Colonic mucosa (tissue), 4 donors: ENCODE data around the gene CACNA1D. TPM values are rescaled to one million over a fixed set of nuclear protein-coding genes. Genes with fewer than 3 reads are reported as not detected.

Experiments
- DNase-seq: peaks from one replicate; pipeline ENCODE4 v3.0.0-alpha.2; 2020
- H3K27ac ChIP-seq: fragments of 200-600 bp; one replicate; pipeline ENCODE4 v1.8.0; 2021
- H3K27me3 ChIP-seq: fragments of 200-600 bp; one replicate; pipeline ENCODE4 v1.8.0; 2021
- H3K36me3 ChIP-seq: fragments of 200-600 bp; one replicate; pipeline ENCODE4 v1.8.0; 2021
- H3K4me1 ChIP-seq: fragments of 200-600 bp; one replicate; pipeline ENCODE4 v1.8.0; 2021; ENCODE audit warnings: mild to moderate bottlenecking
- H3K4me3 ChIP-seq: fragments of 200-600 bp; one replicate; pipeline ENCODE4 v1.8.0; 2021
- H3K9ac ChIP-seq, 2 donors: one replicate each; pipeline ENCODE4 v1.7.0; 2013; ENCODE audit warnings: control low read depth in 2 of 2, low read depth in 2 of 2, low read length in 2 of 2
- H3K9me3 ChIP-seq: fragments of 200-600 bp; one replicate; pipeline ENCODE4 v1.8.0; 2021
- intact Hi-C: fragments of 100-400 bp; cut with DNase I; formaldehyde crosslinking; loops from one replicate; pipeline ENCODE4 v1.14.1; 2022
- total RNA-seq, 2 donors: library from RNA; stranded (reverse); fragmentation: NEBNext Ultra II Directional in 1 of 2; extraction: Animal tissue kit (Norgen Biotek cat#: 25700) in 1 of 2; gene quantifications; one replicate each; pipeline ENCODE4 v1.2.1, GENCODE V29; 2021
- TF ChIP-seq, protein P1 (sequence below): fragments of 200-600 bp; IDR thresholded peaks from one replicate; pipeline ENCODE4 v1.8.0; 2022; ENCODE audit warnings: antibody characterized with exemption, mild to moderate bottlenecking
- donor health status: healthy.
- donor health status: DM: no; HTN: no; CAD: no.
- donor health status: DM: no; HTN: no; CAD: no.

The CACNA1D gene
- total RNA-seq, 2 donors from 2014 or later = 9.6 to 17.1 TPM

DNA sequence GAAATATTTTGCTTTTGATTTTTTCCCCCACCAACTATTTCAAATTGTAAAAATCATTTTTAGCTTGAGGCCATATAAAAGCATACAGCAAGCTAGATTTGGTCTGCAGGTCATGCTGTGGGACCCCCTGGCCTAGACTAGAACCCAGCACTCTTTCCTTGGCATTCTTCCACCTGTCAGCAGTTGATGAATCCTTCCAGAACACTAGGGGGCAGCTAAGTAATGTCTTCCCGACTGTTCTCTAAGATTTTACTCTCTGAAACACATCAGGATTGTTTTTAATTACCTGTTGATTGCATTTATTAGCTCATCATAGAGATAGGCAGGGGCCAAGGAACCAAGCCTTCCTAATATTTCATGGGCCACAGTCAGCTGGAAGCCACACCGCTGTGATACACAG, 174.5 kb downstream of the CACNA1D start:
- H3K27me3 ChIP-seq = no peaks in the 10 kb centered on the region

DNA sequence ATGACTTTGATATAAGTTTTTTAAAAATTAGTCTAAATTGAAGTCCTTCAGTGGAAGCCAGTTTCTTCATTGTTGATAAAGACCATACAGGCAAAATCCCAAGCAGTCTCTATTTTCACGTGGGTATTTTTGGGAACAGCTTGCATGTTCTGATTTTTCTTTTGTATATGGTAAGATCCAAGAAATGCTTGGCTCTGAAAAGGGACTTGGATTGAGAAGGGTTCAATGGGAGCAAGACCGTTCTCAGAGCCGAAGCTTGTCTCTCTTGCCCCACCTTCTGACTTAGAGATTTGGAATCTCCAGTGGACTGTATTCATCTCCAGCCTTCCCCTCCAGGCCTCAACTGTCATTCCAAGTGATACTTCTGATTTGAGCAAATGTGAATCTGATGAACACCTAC, 176.3 kb downstream of the CACNA1D start:
- no peak for DNase-seq
- intact Hi-C loops = no loop called here
- Histone ChIP-seq H3K27me3 (no peaks in the 10 kb centered on the region), H3K9me3 (no peaks in the 10 kb centered on the region), H3K27ac (no peak overlapping the region), H3K4me3 (no peak overlapping the region), H3K36me3 (no peaks in the 10 kb centered on the region), H3K9ac (no peak overlapping the region), H3K4me1 (no peaks in the 10 kb centered on the region)
- TF ChIP-seq, protein P1, sequence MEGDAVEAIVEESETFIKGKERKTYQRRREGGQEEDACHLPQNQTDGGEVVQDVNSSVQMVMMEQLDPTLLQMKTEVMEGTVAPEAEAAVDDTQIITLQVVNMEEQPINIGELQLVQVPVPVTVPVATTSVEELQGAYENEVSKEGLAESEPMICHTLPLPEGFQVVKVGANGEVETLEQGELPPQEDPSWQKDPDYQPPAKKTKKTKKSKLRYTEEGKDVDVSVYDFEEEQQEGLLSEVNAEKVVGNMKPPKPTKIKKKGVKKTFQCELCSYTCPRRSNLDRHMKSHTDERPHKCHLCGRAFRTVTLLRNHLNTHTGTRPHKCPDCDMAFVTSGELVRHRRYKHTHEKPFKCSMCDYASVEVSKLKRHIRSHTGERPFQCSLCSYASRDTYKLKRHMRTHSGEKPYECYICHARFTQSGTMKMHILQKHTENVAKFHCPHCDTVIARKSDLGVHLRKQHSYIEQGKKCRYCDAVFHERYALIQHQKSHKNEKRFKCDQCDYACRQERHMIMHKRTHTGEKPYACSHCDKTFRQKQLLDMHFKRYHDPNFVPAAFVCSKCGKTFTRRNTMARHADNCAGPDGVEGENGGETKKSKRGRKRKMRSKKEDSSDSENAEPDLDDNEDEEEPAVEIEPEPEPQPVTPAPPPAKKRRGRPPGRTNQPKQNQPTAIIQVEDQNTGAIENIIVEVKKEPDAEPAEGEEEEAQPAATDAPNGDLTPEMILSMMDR = no peak

More for the DNA sequence above, 174.5 kb downstream of the CACNA1D start:
- H3K27ac ChIP-seq = no peak overlapping the region
- intact Hi-C loops = no loop called here
- no peaks in the 10 kb centered on the region for H3K36me3 ChIP-seq
- H3K9me3 ChIP-seq = no peaks in the 10 kb centered on the region
- H3K4me1 ChIP-seq = no peaks in the 10 kb centered on the region
- no peak overlapping the region for H3K4me3 ChIP-seq
- H3K9ac ChIP-seq = no peak overlapping the region
- TF ChIP-seq, protein P1 = no peak
- no peak for DNase-seq

DNA sequence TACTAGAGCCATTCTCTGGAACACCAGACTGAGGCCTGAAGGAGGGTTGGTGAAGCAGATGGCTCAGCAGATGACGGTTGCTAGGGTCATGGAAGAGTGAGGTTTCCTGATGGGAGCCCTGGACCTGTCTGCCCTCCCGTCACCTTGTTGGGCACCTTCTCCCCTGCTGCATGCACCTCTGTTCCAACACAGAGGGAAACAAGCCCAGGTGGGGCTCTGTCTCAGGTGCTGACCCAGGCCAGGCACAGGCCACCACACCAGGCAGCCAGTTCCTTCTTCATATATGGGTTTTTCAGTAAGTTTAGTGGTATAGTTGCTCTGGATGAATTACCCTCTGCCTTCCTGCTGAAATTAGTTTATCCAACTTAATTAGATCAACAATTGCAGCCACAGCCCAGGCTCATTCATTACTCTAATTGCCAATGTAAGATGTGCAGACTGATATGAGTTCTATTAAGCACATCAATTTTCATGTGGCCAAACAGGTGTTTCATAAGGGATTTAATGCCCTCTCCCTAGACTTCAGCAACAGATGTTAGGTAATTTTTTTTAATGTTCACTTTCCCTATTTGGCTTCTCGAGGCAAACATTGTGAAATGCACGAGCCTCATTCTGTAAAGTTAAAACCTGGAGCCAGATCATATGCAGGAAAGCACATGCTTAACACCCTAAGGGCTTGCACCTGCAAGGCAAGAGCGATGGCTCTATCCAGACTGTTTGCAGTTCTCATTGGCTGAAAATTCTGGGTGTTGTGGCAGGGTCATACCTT, 177.0 kb downstream of the CACNA1D start:
- Histone ChIP-seq H3K36me3 (no peaks in the 10 kb centered on the region), H3K4me1 (no peaks in the 10 kb centered on the region), H3K27me3 (no peaks in the 10 kb centered on the region), H3K9me3 (no peaks in the 10 kb centered on the region), H3K9ac (no peak overlapping the region), H3K27ac (no peak overlapping the region), H3K4me3 (no peak overlapping the region)
- TF ChIP-seq, protein P1 = no peak
- intact Hi-C loops = no loop called here
- DNase-seq = no peak

DNA sequence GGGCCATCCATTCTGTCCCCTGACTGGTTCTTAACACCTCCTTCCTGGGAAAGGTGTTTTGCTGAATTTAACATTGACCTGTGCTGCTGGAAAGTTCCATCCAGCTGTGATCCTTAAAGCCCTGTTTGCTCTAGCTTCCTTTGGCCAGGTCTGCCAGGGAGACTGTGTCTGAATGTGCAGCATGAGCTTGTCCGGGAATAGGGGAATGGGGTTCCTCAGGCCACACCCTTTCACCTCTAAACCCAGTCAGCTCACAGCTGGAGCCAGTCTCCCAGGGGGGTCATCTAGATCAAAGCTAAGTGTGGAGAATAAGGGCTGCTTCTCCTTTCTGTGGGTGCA, 177.5 kb downstream of the CACNA1D start:
- no peak overlapping the region for H3K9ac ChIP-seq
- DNase-seq = no peak
- H3K4me1 ChIP-seq = no peaks in the 10 kb centered on the region
- no peaks in the 10 kb centered on the region for H3K27me3 ChIP-seq
- intact Hi-C loops = no loop called here
- H3K4me3 ChIP-seq = no peak overlapping the region
- TF ChIP-seq, protein P1 = no peak
- no peak overlapping the region for H3K27ac ChIP-seq
- H3K36me3 ChIP-seq = no peaks in the 10 kb centered on the region
- no peaks in the 10 kb centered on the region for H3K9me3 ChIP-seq

DNA sequence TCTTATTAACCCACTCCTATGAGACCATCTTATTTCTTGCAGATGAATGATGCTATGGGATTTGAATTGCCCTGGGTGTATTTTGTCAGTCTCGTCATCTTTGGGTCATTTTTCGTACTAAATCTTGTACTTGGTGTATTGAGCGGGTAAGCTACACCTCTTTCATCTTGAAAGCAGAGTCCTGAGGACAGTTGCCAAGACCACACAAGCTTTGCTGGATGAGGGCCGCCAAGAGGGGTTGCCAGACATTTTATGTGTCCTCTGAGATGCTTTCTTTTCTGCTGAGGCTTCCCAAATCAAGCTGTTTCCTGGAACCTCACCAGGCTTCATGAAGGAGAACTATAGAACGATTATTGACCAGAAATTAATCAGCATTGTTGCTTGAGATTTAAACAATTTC, 178.6 kb downstream of the CACNA1D start:
- TF ChIP-seq, protein P1 = no peak
- H3K9me3 ChIP-seq = no peaks in the 10 kb centered on the region
- no peaks in the 10 kb centered on the region for H3K4me1 ChIP-seq
- H3K4me3 ChIP-seq = no peak overlapping the region
- intact Hi-C loops = no loop called here
- no peak for DNase-seq
- H3K27me3 ChIP-seq = no peaks in the 10 kb centered on the region
- no peak overlapping the region for H3K9ac ChIP-seq
- H3K36me3 ChIP-seq = no peaks in the 10 kb centered on the region
- H3K27ac ChIP-seq = no peak overlapping the region
